Right forelimb (tissue), 1 donor: Measurements from ENCODE around the gene OR3A2.
"Not testable (repeated sequence)": the region's sequence is repeated elsewhere in the genome, so short reads cannot be mapped to it uniquely, and the experiment has no call there.

Experiments
- DNase-seq: peaks from one replicate; pipeline ENCODE4 v3.0.0-alpha.2; 2018

OR3A2 gene

GRCh38 chr17:3282901-3283300 is 103.2 kb downstream of the OR3A2 start:
- DNase-seq: no peak

GRCh38 chr17:3276126-3276525 is 110.0 kb downstream of the OR3A2 start:
- DNase-seq: no peak

- no peak for DNase-seq
Measured at GRCh38 chr17:3271072-3271848, 114.8 kb downstream of the OR3A2 start.

GRCh38 chr17:3260600-3260999 is 125.5 kb downstream of the OR3A2 start:
- no peak for DNase-seq

- no peak for DNase-seq
Measured at GRCh38 chr17:3260163-3260562, 125.9 kb downstream of the OR3A2 start.

- DNase-seq: no peak
Measured at GRCh38 chr17:3256575-3256974, 129.5 kb downstream of the OR3A2 start.

GRCh38 chr17:3249013-3249412 is 137.1 kb downstream of the OR3A2 start:
- DNase-seq: not testable (repeated sequence)

GRCh38 chr17:3244841-3245240 is 141.3 kb downstream of the OR3A2 start:
- not testable (repeated sequence) for DNase-seq

GRCh38 chr17:3241044-3241443 is 145.1 kb downstream of the OR3A2 start:
- DNase-seq: not testable (repeated sequence)

GRCh38 chr17:3238685-3239084 is 147.4 kb downstream of the OR3A2 start:
- DNase-seq: not testable (repeated sequence)

- not testable (repeated sequence) for DNase-seq
Measured at GRCh38 chr17:3232300-3232699, 153.8 kb downstream of the OR3A2 start.
